Activated T-cell treated with anti-CD3 and anti-CD28 coated beads, Interleukin-2, amount 50 U/mL, for 72 hours (primary cell): Measurements from ENCODE around the gene LTV1. TPM values are rescaled to one million over a fixed set of nuclear protein-coding genes. Genes with fewer than 3 reads are reported as not detected.
A peak's percentile ranks its signal among the peaks of the same experiment; 100 is the strongest.
"Not testable (repeated sequence)": the region's sequence is repeated elsewhere in the genome, so short reads cannot be mapped to it uniquely, and the experiment has no call there.

Source experiments
- ATAC-seq, 2 donors: fragments of 150-1000 bp; cut with Tn5 transposase; replicated peaks in 1 of 2; 2 replicates each; pipeline ENCODE4 v1.10.0; 2021; ENCODE audit warnings: moderate library complexity in 2 of 2, mild to moderate bottlenecking in 1 of 2
- DNase-seq, 2 donors: peaks; one replicate each; pipeline ENCODE4 v3.0.0; 2021 to 2022; ENCODE audit warnings: mixed read lengths in 1 of 2
- H3K27ac Mint-ChIP-seq: one replicate; pipeline ENCODE4 v1.8.0; 2022; ENCODE audit warnings: mild to moderate bottlenecking, moderate library complexity, mixed read lengths
- H3K27me3 Mint-ChIP-seq: one replicate; pipeline ENCODE4 v1.8.0; 2022; ENCODE audit warnings: low read depth, mixed read lengths
- H3K36me3 Mint-ChIP-seq, 2 donors: one replicate each; pipeline ENCODE4 v1.8.0; 2022; ENCODE audit warnings: mixed read lengths in 2 of 2, mild to moderate bottlenecking in 1 of 2; ENCODE audit not compliant: insufficient read depth in 2 of 2
- H3K4me1 Mint-ChIP-seq: one replicate; pipeline ENCODE4 v1.8.0; 2022; ENCODE audit warnings: low read depth, mixed read lengths
- H3K4me3 Mint-ChIP-seq, 2 donors: one replicate each; pipeline ENCODE4 v1.8.0; 2022; ENCODE audit warnings: mild to moderate bottlenecking in 2 of 2, mixed read lengths in 2 of 2, moderate library complexity in 2 of 2
- H3K9me3 Mint-ChIP-seq, 2 donors: one replicate each; pipeline ENCODE4 v1.8.0; 2022; ENCODE audit warnings: mixed read lengths in 2 of 2
- total RNA-seq, 2 donors: library from RNA; stranded (reverse); gene quantifications; one replicate each; pipeline ENCODE4 v1.2.3, GENCODE V29; 2022

The LTV1 gene
- total RNA-seq, 2 donors from 2014 or later, result 19.9 to 24.2 TPM

DNA sequence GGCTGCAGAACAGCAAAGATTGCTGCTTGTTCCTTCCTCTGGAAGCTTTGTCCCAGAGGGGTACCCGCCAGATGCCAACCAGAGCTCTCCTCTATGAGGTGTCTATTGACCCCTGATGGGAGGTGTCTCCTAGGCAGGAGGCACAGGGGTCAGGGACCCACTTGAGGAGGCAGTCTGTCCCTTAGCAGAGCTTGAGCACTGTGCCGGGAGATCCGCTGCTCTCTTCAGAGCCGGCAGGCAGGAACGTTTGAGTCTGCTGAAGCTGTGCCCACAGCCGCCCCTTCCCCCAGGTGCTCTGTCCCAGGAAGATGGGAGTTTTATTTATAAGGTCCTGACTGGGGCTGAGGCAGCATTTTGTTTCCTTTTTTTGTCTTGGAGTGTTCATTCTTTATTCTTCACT is 13.6 kb downstream of the LTV1 start:
- H3K27ac Mint-ChIP-seq, result not testable (repeated sequence)

DNA sequence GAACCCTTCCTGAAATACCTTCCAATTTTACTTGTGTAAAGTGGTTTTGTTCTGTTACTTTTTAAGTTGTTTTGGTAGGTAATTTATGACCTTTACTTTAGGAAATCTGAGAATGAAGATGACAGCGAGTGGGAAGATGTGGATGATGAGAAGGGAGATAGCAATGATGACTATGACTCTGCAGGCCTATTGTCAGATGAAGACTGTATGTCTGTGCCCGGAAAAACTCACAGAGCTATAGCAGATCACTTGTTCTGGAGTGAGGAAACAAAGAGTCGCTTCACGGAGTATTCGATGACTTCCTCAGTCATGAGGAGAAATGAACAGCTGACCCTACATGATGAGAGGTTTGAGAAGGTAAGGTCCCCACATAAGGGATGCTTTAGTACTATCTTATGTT is 14.5 kb downstream of the LTV1 start:
- Mint-ChIP-seq H3K4me1 (peaks cover 14% of the 10 kb centered on the region), H3K27ac (no peak overlapping the region), H3K36me3 (peaks cover 38 to 68% of the 10 kb centered on the region in 2 donors), H3K9me3 (peaks cover 3 to 6% of the 10 kb centered on the region in 2 donors), H3K4me3 (no peak overlapping the region), H3K27me3 (no peaks in the 10 kb centered on the region)
- ATAC-seq, result peak in 1 of 2 donors; percentile 47
- DNase-seq, result no peak

More for the DNA sequence above, 13.6 kb downstream of the LTV1 start:
- not testable (repeated sequence) for H3K4me3 Mint-ChIP-seq, DNase-seq, H3K9me3 Mint-ChIP-seq, H3K27me3 Mint-ChIP-seq, ATAC-seq
- Mint-ChIP-seq H3K36me3 (peaks cover 46 to 74% of the 10 kb centered on the region in 2 donors), H3K4me1 (peaks cover 19% of the 10 kb centered on the region)

DNA sequence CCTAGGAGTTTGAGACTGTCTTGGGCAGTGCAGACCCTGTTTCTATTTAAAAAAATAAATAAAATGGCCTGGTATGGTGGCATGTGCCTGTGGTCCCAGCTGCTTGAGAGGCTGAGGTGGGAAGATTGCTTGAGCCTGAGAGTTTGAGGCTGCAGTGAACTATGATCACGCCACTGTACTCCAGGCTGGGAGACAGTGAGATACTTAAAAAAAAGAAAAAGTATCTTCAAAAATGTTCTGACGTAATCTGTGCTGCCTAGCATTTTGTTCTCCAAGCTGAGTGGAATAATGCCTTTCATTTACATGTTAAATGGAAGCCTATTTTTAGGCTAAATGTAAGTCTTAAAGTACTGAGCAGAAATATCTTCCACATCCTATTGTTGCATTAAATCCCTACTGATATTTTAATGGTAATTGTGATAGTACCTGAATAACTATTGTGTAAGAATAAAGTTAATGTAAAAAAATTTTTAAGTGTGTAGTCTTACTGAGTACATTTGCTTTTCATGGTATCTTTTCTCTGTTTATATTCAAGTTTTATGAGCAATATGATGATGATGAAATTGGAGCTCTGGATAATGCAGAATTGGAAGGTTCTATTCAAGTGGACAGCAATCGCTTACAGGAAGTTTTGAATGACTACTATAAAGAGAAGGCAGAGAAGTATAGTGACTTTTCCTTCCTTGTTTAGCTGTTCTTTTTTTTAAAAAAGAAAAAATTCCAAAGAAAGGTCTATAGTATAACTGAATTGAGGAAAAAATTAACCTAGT is 16.9 kb downstream of the LTV1 start:
- no peaks in the 10 kb centered on the region for H3K27me3 Mint-ChIP-seq
- peaks cover 9% of the 10 kb centered on the region for H3K4me1 Mint-ChIP-seq
- peaks cover 27 to 59% of the 10 kb centered on the region in 2 donors for H3K36me3 Mint-ChIP-seq
- H3K4me3 Mint-ChIP-seq, result no peak overlapping the region
- H3K9me3 Mint-ChIP-seq, result peaks cover 0 to 3% of the 10 kb centered on the region in 2 donors
- peak overlapping the region; percentile 19 for H3K27ac Mint-ChIP-seq
- ATAC-seq, result no peak
- DNase-seq, result no peak

DNA sequence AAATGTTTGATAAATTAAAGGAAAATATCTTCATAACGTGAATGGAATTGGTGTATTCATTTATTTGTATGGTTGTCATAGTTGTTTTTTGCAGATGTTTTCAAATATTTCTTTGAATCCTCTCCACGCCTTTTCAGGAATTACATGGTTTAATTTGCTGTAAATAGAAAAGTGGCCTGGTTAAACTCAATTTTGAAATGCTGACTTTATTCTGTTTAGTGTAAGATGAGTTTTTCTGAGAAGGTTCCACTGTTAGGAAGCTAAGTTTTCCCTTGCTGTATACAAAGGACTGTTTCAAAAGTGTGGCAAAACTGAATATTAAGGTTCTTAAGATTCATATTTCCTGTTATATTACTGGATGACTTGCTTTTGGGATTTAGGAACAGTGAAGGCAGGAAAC is 20.6 kb downstream of the LTV1 start:
- ATAC-seq (no peak), DNase-seq (no peak)
- Mint-ChIP-seq H3K36me3 (peaks cover 12 to 37% of the 10 kb centered on the region in 2 donors), H3K27ac (no peak overlapping the region), H3K27me3 (no peaks in the 10 kb centered on the region), H3K4me3 (no peak overlapping the region), H3K4me1 (no peaks in the 10 kb centered on the region), H3K9me3 (peaks cover 0 to 8% of the 10 kb centered on the region in 2 donors)

DNA sequence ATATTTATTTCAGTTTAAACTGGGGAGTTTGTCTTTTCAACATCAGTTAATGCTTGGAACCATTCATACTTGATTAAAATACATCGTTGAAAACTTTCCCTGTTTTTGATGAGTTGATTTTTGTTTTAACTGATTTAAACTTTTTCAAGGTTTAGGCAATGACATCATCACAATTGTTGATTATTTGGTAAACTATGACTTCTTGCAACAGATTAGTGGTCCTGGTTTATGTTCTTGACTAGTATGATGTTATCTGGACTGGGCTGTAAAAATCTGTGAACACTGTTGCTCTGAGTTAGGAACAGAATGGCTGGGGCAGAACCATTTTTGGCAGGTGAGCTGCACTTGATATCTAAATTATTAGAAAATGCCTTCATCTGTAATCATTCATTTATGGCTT is 21.1 kb downstream of the LTV1 start, which contains the start of gene ZC2HC1B:
TSS of gene ZC2HC1B (plus strand) at position 241 of the 400 bp plus-strand sequence. CDS start at position 307, 66 bp downstream.
- no peak for DNase-seq
- no peak for ATAC-seq
- peaks cover 0 to 8% of the 10 kb centered on the region in 2 donors for H3K9me3 Mint-ChIP-seq
- H3K4me3 Mint-ChIP-seq, result no peak within 1 kb of the TSS
- H3K4me1 Mint-ChIP-seq, result no peaks in the 10 kb centered on the region
- peaks cover 12 to 35% of the 10 kb centered on the region in 2 donors for H3K36me3 Mint-ChIP-seq
- H3K27me3 Mint-ChIP-seq, result no peaks in the 10 kb centered on the region
- H3K27ac Mint-ChIP-seq, result no peak within 1 kb of the TSS

DNA sequence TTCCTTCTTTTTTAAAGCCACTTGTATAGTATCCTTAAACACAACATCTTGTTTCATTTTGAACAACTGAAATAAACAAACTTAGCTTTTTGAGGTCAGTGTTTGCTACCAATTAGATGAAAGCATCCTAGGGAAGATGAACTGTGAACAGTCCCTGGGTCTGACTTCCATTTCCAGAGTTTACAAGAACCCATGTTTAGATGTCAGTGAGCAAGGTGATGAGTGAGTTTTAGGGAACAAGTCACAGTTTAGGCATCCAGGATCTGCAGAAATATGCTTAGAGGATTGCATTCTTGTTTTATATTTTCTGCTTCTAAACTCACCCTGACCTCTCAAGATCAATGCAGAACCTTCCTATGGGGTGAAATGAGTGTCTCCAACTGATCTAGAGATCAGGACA is 24.1 kb downstream of the LTV1 start:
- Mint-ChIP-seq H3K9me3 (peaks cover 0 to 11% of the 10 kb centered on the region in 2 donors), H3K4me1 (no peaks in the 10 kb centered on the region), H3K36me3 (peaks cover 11 to 22% of the 10 kb centered on the region in 2 donors), H3K4me3 (no peak overlapping the region), H3K27me3 (no peaks in the 10 kb centered on the region), H3K27ac (no peak overlapping the region)
- ATAC-seq, result no peak
- no peak for DNase-seq

DNA sequence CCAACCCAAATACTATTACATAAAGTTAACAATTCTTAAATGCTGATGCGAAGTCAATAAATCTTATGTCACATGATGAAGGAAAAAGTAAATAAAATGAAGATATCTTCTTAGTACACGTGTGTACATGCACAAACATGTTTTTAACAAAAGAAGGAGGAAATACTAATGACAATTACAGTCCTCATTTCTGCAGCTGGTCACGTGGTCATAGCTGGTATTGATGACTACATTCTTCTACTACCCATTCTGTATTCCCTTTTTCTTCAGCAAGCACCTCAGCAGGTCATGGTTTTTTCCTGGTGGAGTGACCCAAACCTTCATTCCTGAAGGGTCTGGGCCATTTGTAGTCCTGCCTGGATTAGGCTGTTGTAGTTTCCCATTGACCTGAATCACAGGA is 25.7 kb downstream of the LTV1 start:
- ATAC-seq, H3K4me3 Mint-ChIP-seq, H3K4me1 Mint-ChIP-seq, H3K27ac Mint-ChIP-seq, DNase-seq, H3K27me3 Mint-ChIP-seq: not testable (repeated sequence)
- Mint-ChIP-seq H3K36me3 (peaks cover 6 to 18% of the 10 kb centered on the region in 2 donors), H3K9me3 (peaks cover 0 to 11% of the 10 kb centered on the region in 2 donors)

DNA sequence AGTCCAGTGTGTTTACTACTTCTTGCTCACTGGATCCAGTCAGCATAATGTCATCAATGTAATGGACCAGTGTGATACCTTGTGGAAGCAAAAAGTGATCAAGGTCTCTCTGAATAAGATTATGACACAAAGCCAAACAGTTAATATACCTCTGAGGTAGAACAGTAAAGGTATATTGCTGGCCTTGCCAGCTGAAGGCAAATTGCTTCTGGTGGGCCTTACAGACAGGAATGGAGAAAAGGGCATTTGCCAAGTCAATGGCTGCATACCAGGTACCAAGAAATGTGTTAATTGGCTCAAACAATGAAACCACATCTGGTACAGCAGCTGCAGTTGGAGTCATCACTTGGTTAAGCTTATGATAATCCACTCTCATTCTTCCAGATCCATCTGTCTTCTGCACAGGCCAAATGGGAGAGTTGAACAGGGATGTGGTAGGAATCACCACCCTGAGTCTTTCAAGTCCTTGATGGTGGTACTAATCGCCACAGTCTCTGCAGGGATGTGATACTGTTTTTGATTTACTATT is 28.1 kb downstream of the LTV1 start:
- DNase-seq, H3K4me3 Mint-ChIP-seq, ATAC-seq, H3K27ac Mint-ChIP-seq, H3K4me1 Mint-ChIP-seq, H3K27me3 Mint-ChIP-seq: not testable (repeated sequence)
- Mint-ChIP-seq H3K36me3 (peaks cover 9 to 20% of the 10 kb centered on the region in 2 donors), H3K9me3 (peaks cover 2 to 23% of the 10 kb centered on the region in 2 donors)

DNA sequence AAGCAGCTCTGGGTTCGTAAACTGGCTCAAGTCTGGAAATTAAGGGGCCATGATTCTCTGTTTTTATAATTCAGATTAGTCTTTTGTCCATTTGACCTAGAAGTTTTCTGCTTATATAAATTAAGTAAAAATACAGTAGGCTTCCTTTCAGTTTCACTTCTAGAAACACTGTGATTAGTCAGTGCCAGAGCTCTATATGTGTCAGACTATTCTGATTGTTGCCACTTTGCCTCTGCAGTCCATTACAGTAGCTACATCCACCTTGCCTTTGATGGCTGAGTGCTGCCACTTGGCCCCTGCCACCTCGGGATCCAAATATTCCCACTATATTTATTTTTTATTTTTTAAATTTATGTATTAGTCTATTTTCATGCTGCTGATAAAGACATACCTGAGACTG is 29.1 kb downstream of the LTV1 start:
- peaks cover 9 to 22% of the 10 kb centered on the region in 2 donors for H3K36me3 Mint-ChIP-seq
- H3K9me3 Mint-ChIP-seq, result peaks cover 2 to 25% of the 10 kb centered on the region in 2 donors
- H3K4me1 Mint-ChIP-seq, result peaks cover 7% of the 10 kb centered on the region
- no peak overlapping the region for H3K27ac Mint-ChIP-seq
- H3K4me3 Mint-ChIP-seq, result no peak overlapping the region
- peak in 1 of 2 donors; percentile 7 for DNase-seq
- peak; percentile 91 to 98 for ATAC-seq
- no peaks in the 10 kb centered on the region for H3K27me3 Mint-ChIP-seq

DNA sequence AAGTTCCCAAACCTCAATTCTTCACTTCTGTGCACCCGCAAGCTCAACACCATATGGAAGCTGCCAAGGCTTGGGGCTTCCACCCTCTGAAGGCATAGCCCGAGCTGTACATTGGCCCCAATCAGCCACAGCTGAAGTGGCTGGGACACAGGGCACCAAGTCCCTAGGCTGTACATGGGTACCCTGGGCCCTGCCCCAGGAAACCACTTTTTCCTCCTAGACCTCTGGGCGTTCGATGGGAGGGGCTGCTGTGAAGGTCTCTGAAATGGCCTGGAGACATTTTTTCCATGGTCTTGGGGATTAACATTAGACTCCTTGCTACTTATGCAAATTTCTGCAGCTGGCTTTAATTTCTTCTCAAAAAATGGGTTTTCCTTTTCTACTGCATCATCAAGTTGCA is 30.5 kb downstream of the LTV1 start:
- H3K4me3 Mint-ChIP-seq, DNase-seq, H3K27me3 Mint-ChIP-seq, H3K27ac Mint-ChIP-seq, ATAC-seq: not testable (repeated sequence)
- peaks cover 18% of the 10 kb centered on the region for H3K4me1 Mint-ChIP-seq
- H3K36me3 Mint-ChIP-seq, result peaks cover 9 to 24% of the 10 kb centered on the region in 2 donors
- peaks cover 2 to 22% of the 10 kb centered on the region in 2 donors for H3K9me3 Mint-ChIP-seq

DNA sequence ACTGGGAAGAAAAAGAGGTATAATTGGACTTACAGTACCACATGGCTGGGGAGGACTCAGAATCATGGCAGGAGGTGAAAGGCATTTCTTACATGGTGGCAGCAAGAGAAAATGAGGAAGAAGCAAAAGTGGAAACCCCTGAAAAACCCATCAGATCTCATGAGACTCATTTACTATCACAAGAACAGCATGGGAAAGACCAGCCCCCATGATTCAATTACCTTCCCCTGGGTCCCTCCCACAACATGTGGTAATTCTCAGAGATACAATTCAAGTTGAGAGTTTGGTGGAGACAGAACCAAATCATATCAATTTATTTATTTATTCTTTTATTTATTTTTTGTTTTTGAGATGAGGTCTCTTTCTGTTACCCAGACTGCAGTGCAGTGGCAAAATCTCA is 31.4 kb downstream of the LTV1 start:
- Mint-ChIP-seq H3K9me3 (peaks cover 4 to 21% of the 10 kb centered on the region in 2 donors), H3K4me1 (peaks cover 18% of the 10 kb centered on the region), H3K36me3 (peaks cover 12 to 24% of the 10 kb centered on the region in 2 donors)
- DNase-seq, H3K27ac Mint-ChIP-seq, H3K27me3 Mint-ChIP-seq, ATAC-seq, H3K4me3 Mint-ChIP-seq: not testable (repeated sequence)

DNA sequence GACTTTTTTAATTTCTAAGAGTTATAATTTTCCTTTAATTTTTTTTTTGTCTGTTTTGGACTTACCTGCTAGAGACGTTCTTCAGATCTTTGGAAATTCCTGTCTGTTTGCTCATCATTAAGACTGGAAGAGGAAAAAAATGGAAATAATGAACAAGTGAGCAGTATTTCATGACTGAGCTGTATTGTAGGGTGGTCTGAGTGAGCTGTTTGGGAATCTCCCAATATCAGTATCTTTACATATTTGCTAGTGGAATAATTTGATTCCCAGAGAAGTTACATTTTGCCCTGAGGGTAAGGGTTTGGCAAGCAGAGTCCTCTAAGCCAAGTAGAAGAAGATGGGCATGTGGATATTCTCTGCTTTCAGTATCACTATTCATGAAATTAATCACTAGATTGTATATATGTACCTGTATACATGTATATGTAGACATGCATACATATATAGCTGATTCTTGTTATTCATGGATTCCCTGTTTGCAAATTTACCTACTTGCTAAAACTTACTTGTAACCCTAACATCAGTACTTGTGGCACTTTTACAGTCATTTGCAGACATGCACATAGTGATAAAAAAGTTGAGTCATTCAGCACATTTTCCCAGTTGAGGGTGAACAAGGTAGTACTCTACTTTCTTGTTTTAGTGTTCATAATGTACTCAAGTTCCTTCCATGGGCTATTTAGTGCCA is 34.6 kb downstream of the LTV1 start:
- Mint-ChIP-seq H3K27ac (no peak overlapping the region), H3K36me3 (peaks cover 12 to 23% of the 10 kb centered on the region in 2 donors), H3K9me3 (peaks cover 4 to 18% of the 10 kb centered on the region in 2 donors), H3K27me3 (no peaks in the 10 kb centered on the region), H3K4me1 (peaks cover 14% of the 10 kb centered on the region), H3K4me3 (no peak overlapping the region)
- DNase-seq (no peak), ATAC-seq (peak; percentile 88 to 93)

DNA sequence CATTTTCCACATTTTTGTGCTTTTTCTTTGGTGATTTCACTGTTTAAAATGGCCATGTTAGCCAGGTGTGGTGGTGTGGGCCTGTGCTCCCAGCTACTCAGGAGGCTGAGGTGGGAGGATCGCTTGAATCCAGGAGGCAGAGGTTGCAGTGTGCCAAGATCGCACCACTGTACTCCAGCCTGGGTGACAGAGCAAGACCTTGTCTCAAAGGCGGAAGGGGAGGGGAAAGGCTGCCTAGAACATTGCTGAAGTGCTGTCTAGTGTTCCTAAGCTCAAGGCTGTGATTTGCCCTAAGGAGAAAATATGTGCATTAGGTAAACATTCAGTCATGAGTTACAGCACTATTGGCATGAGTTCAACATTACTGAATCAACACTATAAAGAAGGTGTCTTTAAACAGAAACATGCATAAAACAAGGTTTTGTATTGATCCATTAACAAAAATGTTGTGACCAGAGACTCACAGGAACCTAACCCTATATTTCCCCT is 35.2 kb downstream of the LTV1 start:
- no peak for DNase-seq
- H3K9me3 Mint-ChIP-seq, result peaks cover 4 to 18% of the 10 kb centered on the region in 2 donors
- H3K4me1 Mint-ChIP-seq, result peaks cover 11% of the 10 kb centered on the region
- peaks cover 12 to 22% of the 10 kb centered on the region in 2 donors for H3K36me3 Mint-ChIP-seq
- H3K27me3 Mint-ChIP-seq, result no peaks in the 10 kb centered on the region
- no peak overlapping the region for H3K4me3 Mint-ChIP-seq
- ATAC-seq, result no peak
- no peak overlapping the region for H3K27ac Mint-ChIP-seq
